Endodermal cell (in vitro differentiated cells): ENCODE results near the gene LRRC28. TPM values are rescaled to one million over a fixed set of nuclear protein-coding genes. Genes with fewer than 3 reads are reported as not detected.

Source experiments
- DNase-seq: peaks from one replicate; pipeline ENCODE4 v3.0.0-alpha.2; 2017
- H3K27ac ChIP-seq: 2 replicates; pipeline ENCODE4 v1.5.1; 2013; ENCODE audit warnings: mild to moderate bottlenecking, low read depth, low read length, moderate library complexity
- H3K27me3 ChIP-seq: 2 replicates; pipeline ENCODE4 v1.6.1; 2013; ENCODE audit warnings: mild to moderate bottlenecking, low read length, moderate library complexity; ENCODE audit not compliant: insufficient read depth, control insufficient read depth, poor library complexity, severe bottlenecking
- H3K36me3 ChIP-seq: 2 replicates; pipeline ENCODE4 v1.7.0; 2013; ENCODE audit warnings: mild to moderate bottlenecking, low read length, moderate library complexity; ENCODE audit not compliant: control insufficient read depth, insufficient read depth
- H3K4me1 ChIP-seq: one replicate; pipeline ENCODE4 v1.7.0; 2013; ENCODE audit warnings: low read length; ENCODE audit not compliant: control insufficient read depth, insufficient read depth
- H3K4me3 ChIP-seq: 2 replicates; pipeline ENCODE4 v1.5.1; 2013; ENCODE audit warnings: mild to moderate bottlenecking, low read length, moderate library complexity
- H3K9ac ChIP-seq: 2 replicates; pipeline ENCODE4 v1.6.1; 2013; ENCODE audit warnings: mild to moderate bottlenecking, low read length, moderate library complexity; ENCODE audit not compliant: poor library complexity, severe bottlenecking; ENCODE audit errors: extremely low read depth
- H3K9me3 ChIP-seq: 2 replicates; pipeline ENCODE4 v1.6.1; 2013; ENCODE audit warnings: mild to moderate bottlenecking, low read length, moderate library complexity; ENCODE audit not compliant: control insufficient read depth
- H3K27ac Mint-ChIP-seq: 2 replicates; pipeline ENCODE4 v1.8.0; 2020; ENCODE audit warnings: mixed read lengths
- H3K27me3 Mint-ChIP-seq: 2 replicates; pipeline ENCODE4 v1.8.0; 2021; ENCODE audit warnings: mild to moderate bottlenecking, mixed read lengths; ENCODE audit not compliant: insufficient read depth
- H3K36me3 Mint-ChIP-seq: 2 replicates; pipeline ENCODE4 v1.8.0; 2020; ENCODE audit warnings: low read depth, mixed read lengths
- H3K4me1 Mint-ChIP-seq: 2 replicates; pipeline ENCODE4 v1.8.0; 2020; ENCODE audit warnings: mixed read lengths
- H3K4me3 Mint-ChIP-seq: 2 replicates; pipeline ENCODE4 v1.8.0; 2020; ENCODE audit warnings: mild to moderate bottlenecking, moderate library complexity, mixed read lengths
- H3K9me3 Mint-ChIP-seq: 2 replicates; pipeline ENCODE4 v1.8.0; 2020; ENCODE audit warnings: mild to moderate bottlenecking, mixed read lengths
- CTCF ChIP-seq: fragments of 200-600 bp; sonication (generic); conservative IDR thresholded peaks from 2 replicates; pipeline ENCODE4 v1.5.0; 2021; ENCODE audit warnings: antibody characterized with exemption, mild to moderate bottlenecking
- WGBS, 2 experiments: methylation state at CpG; one replicate each; pipeline versions ENCODE4 v1.1.5 to v1.1.7; 2013; ENCODE audit warnings: missing lambda C conversion rate in 2 of 2, mixed read lengths in 1 of 2; ENCODE audit not compliant: insufficient coverage in 1 of 2, insufficient read length in 1 of 2; 5-methylcytosine and 5-hydroxymethylcytosine counted together
- total RNA-seq, 2 donors: library from RNA; stranded (reverse); fragmentation: NEBNext Ultra II Directional in 1 of 2; extraction: Animal tissue kit (Norgen Biotek cat#: 25700) in 1 of 2; gene quantifications; 2 replicates in 1 of 2; 3 replicates in 1 of 2; pipeline ENCODE4 v1.2.1, GENCODE V29; 2021

Gene LRRC28
- total RNA-seq, 2 donors from 2014 or later: 26.1 to 35.5 TPM

GRCh38 chr15:99412626-99413025 lies 161.3 kb downstream of the LRRC28 start:
- Mint-ChIP-seq H3K27ac (no peak overlapping the region), H3K27me3 (no peaks in the 10 kb centered on the region), H3K36me3 (no peaks in the 10 kb centered on the region), H3K4me3 (no peak overlapping the region), H3K9me3 (no peaks in the 10 kb centered on the region), H3K4me1 (no peaks in the 10 kb centered on the region)
- DNase-seq: no peak
- Histone ChIP-seq H3K36me3 (no peaks in the 10 kb centered on the region), H3K27ac (no peak overlapping the region), H3K4me1 (no peaks in the 10 kb centered on the region), H3K9ac (no peak overlapping the region), H3K27me3 (no peaks in the 10 kb centered on the region), H3K4me3 (no peak overlapping the region), H3K9me3 (no peaks in the 10 kb centered on the region)
- WGBS, 2 experiments: 95 to 100% methylated on average over 6 to 8 of the region's 8 CpGs
- no peak for TF ChIP-seq CTCF

DNA sequence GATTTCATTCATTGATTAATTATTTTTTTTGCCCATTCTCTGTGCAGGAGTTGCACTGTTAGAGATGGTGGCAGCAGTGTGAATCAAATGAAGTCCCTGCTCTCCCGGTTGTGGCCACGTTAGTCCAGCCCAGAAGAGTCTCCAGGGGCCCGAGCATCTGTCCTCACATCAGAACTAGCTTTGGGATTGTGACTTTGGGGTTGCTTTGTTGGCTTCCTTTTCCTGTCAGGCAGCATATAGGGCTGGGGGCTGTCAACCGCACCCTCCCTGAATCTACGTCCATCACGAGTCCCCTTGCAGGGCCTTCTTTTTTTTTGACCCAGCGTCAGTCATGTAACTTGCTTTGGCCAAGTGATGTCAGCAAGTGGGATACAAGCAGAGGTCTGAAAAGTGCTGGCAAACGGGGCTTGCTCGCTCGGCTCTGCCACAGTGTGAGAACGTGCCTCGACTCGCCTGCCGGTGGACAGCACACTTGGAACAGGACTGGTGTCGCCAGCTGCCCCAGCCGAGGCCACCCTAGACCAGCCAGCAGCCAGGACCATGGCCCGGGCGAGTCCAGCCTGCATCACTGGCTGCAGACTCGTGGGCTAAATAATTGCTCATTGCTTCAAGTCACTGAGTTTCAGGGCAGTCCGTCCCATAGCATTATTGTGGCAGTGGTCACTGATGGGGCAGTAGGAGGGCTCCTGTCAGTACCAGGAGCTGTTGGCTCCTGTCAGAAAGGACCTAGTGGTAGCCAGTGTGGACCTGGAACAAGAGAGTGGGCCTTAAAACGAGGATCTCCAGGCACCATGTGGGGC lies 162.9 kb downstream of the LRRC28 start:
- Histone ChIP-seq H3K36me3 (no peaks in the 10 kb centered on the region), H3K4me1 (no peaks in the 10 kb centered on the region), H3K4me3 (no peak overlapping the region), H3K27ac (no peak overlapping the region), H3K27me3 (no peaks in the 10 kb centered on the region), H3K9me3 (no peaks in the 10 kb centered on the region), H3K9ac (no peak overlapping the region)
- no peak for TF ChIP-seq CTCF
- no peaks in the 10 kb centered on the region for H3K36me3 Mint-ChIP-seq
- 92 to 95% methylated on average over 17 to 21 of the region's 21 CpGs for WGBS, 2 experiments
- H3K4me1 Mint-ChIP-seq: no peaks in the 10 kb centered on the region
- H3K4me3 Mint-ChIP-seq: no peak overlapping the region
- H3K9me3 Mint-ChIP-seq: peaks cover 2% of the 10 kb centered on the region
- no peak overlapping the region for H3K27ac Mint-ChIP-seq
- peak; percentile 25 for DNase-seq
- H3K27me3 Mint-ChIP-seq: peaks cover 2% of the 10 kb centered on the region

- no peak overlapping the region for H3K9ac ChIP-seq
- peak; percentile 35 for DNase-seq
- no peak for TF ChIP-seq CTCF
These were observed 163.8 kb downstream of the LRRC28 start for GRCh38 chr15:99414755-99415731.

More at GRCh38 chr15:99414755-99415731, 163.8 kb downstream of the LRRC28 start:
- H3K36me3 ChIP-seq: no peaks in the 10 kb centered on the region
- Mint-ChIP-seq H3K9me3 (peaks cover 2% of the 10 kb centered on the region), H3K36me3 (no peaks in the 10 kb centered on the region), H3K27me3 (peaks cover 2% of the 10 kb centered on the region), H3K4me1 (no peaks in the 10 kb centered on the region), H3K4me3 (no peak overlapping the region), H3K27ac (no peak overlapping the region)
- H3K9me3 ChIP-seq: no peaks in the 10 kb centered on the region
- 93 to 95% methylated on average over 9 to 25 of the region's 25 CpGs for WGBS, 2 experiments
- no peaks in the 10 kb centered on the region for H3K27me3 ChIP-seq
- H3K4me1 ChIP-seq: no peaks in the 10 kb centered on the region
- H3K27ac ChIP-seq: no peak overlapping the region
- H3K4me3 ChIP-seq: no peak overlapping the region
